SK-N-SH (cell line): Measurements from ENCODE around the gene IGF2BP3. TPM values are rescaled to one million over a fixed set of nuclear protein-coding genes. Genes with fewer than 3 reads are reported as not detected.
A peak's percentile ranks its signal among the peaks of the same experiment; 100 is the strongest.

ENCODE experiments used
- CTCF ChIA-PET: fragments of 300-600, 350-600 bp; formaldehyde crosslinking; extraction: SDS; loops from one replicate; lab custom pipeline; 2021; lab: Yijun Ruan, JAX
- POLR2A ChIA-PET: fragments of 350-600 bp; sonication (Branson Sonifier 250); formaldehyde crosslinking; extraction: SDS; loops from one replicate; lab custom pipeline; 2020; ENCODE audit warnings: antibody characterized with exemption, inconsistent platforms; lab: Yijun Ruan, JAX
- DNase-seq: peaks from one replicate; pipeline ENCODE4 v3.0.0; 2012
- H2AFZ ChIP-seq: fragments of 200-600 bp; sonication (generic); 2 replicates; pipeline ENCODE4 v1.8.1; 2016; ENCODE audit warnings: antibody characterized with exemption, mild to moderate bottlenecking, low read depth
- H3F3A ChIP-seq: fragments of 200-600 bp; sonication (generic); replicated peaks from 2 replicates; pipeline ENCODE3; 2016; ENCODE audit warnings: antibody characterized with exemption, mild to moderate bottlenecking; ENCODE audit not compliant: insufficient read depth
- H3K27ac ChIP-seq, 2 experiments: fragments of 200-500 bp in 1 of 2; fragments of 200-600 bp in 1 of 2; sonication (Bioruptor generic) in 1 of 2; sonication (generic), shearing (Covaris generic) in 1 of 2; 2 replicates each; pipeline versions ENCODE4 v1.5.1 to v1.6.1; 2014 to 2016; ENCODE audit warnings: low read depth in 2 of 2, inconsistent platforms in 1 of 2, low read length in 1 of 2, mild to moderate bottlenecking in 1 of 2, mixed read lengths in 1 of 2
- H3K27me3 ChIP-seq: fragments of 200-600 bp; sonication (generic), shearing (Covaris generic); 2 replicates; pipeline ENCODE4 v1.6.1; 2016; ENCODE audit warnings: mixed run types; ENCODE audit not compliant: insufficient read depth
- H3K36me3 ChIP-seq, 2 experiments: fragments of 200-500 bp in 1 of 2; fragments of 200-600 bp in 1 of 2; sonication (Bioruptor generic) in 1 of 2; sonication (generic) in 1 of 2; replicated peaks in 1 of 2; 2 replicates each; pipeline versions ENCODE3 to v1.5.1; 2014 to 2016; ENCODE audit warnings: low read length in 1 of 2, mild to moderate bottlenecking in 1 of 2; ENCODE audit not compliant: insufficient read depth in 2 of 2, control insufficient read depth in 1 of 2
- H3K4me1 ChIP-seq, 2 experiments: fragments of 200-500 bp in 1 of 2; fragments of 200-600 bp in 1 of 2; sonication (Bioruptor generic) in 1 of 2; sonication (generic), shearing (Covaris generic) in 1 of 2; 2 replicates each; pipeline versions ENCODE4 v1.5.1 to v1.6.1; 2014 to 2016; ENCODE audit warnings: low read depth in 1 of 2, low read length in 1 of 2, mixed run types in 1 of 2; ENCODE audit not compliant: insufficient read depth in 2 of 2, control insufficient read depth in 1 of 2
- H3K4me2 ChIP-seq: fragments of 200-600 bp; sonication (generic), shearing (Covaris generic); 2 replicates; pipeline ENCODE4 v1.6.1; 2017; ENCODE audit warnings: mixed run types
- H3K4me3 ChIP-seq, 2 experiments: fragments of 200-500 bp in 1 of 2; fragments of 200-600 bp in 1 of 2; sonication (Bioruptor generic) in 1 of 2; sonication (generic), shearing (Covaris generic) in 1 of 2; 2 replicates each; pipeline versions ENCODE4 v1.5.1 to v1.8.1; 2014 to 2016; ENCODE audit warnings: low read depth in 2 of 2, inconsistent platforms in 1 of 2, low read length in 1 of 2, mild to moderate bottlenecking in 1 of 2, mixed read lengths in 1 of 2, moderate library complexity in 1 of 2
- H3K79me2 ChIP-seq: fragments of 200-600 bp; sonication (generic); 2 replicates; pipeline ENCODE4 v1.8.1; 2017; ENCODE audit warnings: mild to moderate bottlenecking; ENCODE audit not compliant: insufficient read depth
- H3K9ac ChIP-seq: fragments of 200-600 bp; sonication (generic); 2 replicates; pipeline ENCODE4 v1.6.1; 2017; ENCODE audit warnings: mixed run types
- H3K9me2 ChIP-seq: fragments of 200-600 bp; sonication (generic); 2 replicates; pipeline ENCODE4 v1.6.1; 2017; ENCODE audit warnings: mixed run types
- H3K9me3 ChIP-seq: fragments of 200-600 bp; sonication (generic); 2 replicates; pipeline ENCODE4 v1.6.1; 2017; ENCODE audit warnings: mixed run types, mild to moderate bottlenecking, moderate library complexity
- H4K20me1 ChIP-seq: fragments of 200-600 bp; sonication (generic); 2 replicates; pipeline ENCODE4 v1.6.1; 2017; ENCODE audit warnings: mild to moderate bottlenecking, mixed run types; ENCODE audit not compliant: insufficient read depth
- CTCF ChIP-seq: fragments of 200-600 bp; sonication (generic); IDR thresholded peaks from 2 replicates; pipeline ENCODE4 v1.6.1; 2017; ENCODE audit warnings: antibody characterized with exemption, mild to moderate bottlenecking, moderate library complexity
- ELF1 ChIP-seq: IDR thresholded peaks from 2 replicates; pipeline ENCODE4 v1.4.0; 2012
- EP300 ChIP-seq, 2 experiments: IDR thresholded peaks; 2 replicates each; pipeline versions ENCODE4 v1.4.0 to v1.6.1; 2012; ENCODE audit warnings: borderline replicate concordance in 1 of 2, low read depth in 1 of 2, low read length in 1 of 2
- FOXJ3 ChIP-seq: sonication (generic); formaldehyde crosslinking; IDR thresholded peaks from 2 replicates; pipeline ENCODE4 v1.5.1; 2020; ENCODE audit warnings: mild to moderate bottlenecking, missing genetic modification reagents
- FOXM1 ChIP-seq: IDR thresholded peaks from 2 replicates; pipeline ENCODE4 v1.4.0; 2012; ENCODE audit warnings: low read depth, mild to moderate bottlenecking
- IRF3 ChIP-seq: fragments of 150-350 bp; IDR thresholded peaks from 2 replicates; pipeline ENCODE4 v1.6.1; 2016; ENCODE audit warnings: mild to moderate bottlenecking, low read depth, low read length
- JUND ChIP-seq: IDR thresholded peaks from 2 replicates; pipeline ENCODE4 v1.4.0; 2012
- MXI1 ChIP-seq: IDR thresholded peaks from 2 replicates; pipeline ENCODE4 v1.6.1; 2012; ENCODE audit warnings: mild to moderate bottlenecking, low read depth, low read length, improper control_type of control experiment
- POLR2AphosphoS5 ChIP-seq: IDR thresholded peaks from 2 replicates; pipeline ENCODE4 v1.6.1; 2012; ENCODE audit warnings: low read depth, low read length
- RAD21 ChIP-seq: IDR thresholded peaks from 2 replicates; pipeline ENCODE4 v1.6.1; 2012; ENCODE audit warnings: mild to moderate bottlenecking, low read length
- RCOR1 ChIP-seq: fragments of 150-350 bp; IDR thresholded peaks from 2 replicates; pipeline ENCODE4 v1.6.1; 2017; ENCODE audit warnings: antibody characterized with exemption, low read length
- REST ChIP-seq: IDR thresholded peaks from 2 replicates; pipeline ENCODE4 v1.6.1; 2012; ENCODE audit warnings: mild to moderate bottlenecking, low read depth, low read length, moderate library complexity
- RFX5 ChIP-seq: IDR thresholded peaks from 2 replicates; pipeline ENCODE4 v1.6.1; 2012; ENCODE audit warnings: mild to moderate bottlenecking, improper control_type of control experiment, low read length
- SIN3A ChIP-seq: IDR thresholded peaks from 2 replicates; pipeline ENCODE4 v1.6.1; 2012; ENCODE audit warnings: low read depth, mild to moderate bottlenecking, low read length, moderate library complexity, borderline replicate concordance
- TAF1 ChIP-seq: IDR thresholded peaks from 2 replicates; pipeline ENCODE4 v1.6.1; 2012; ENCODE audit warnings: low read depth, mild to moderate bottlenecking, low read length, moderate library complexity, borderline replicate concordance
- TCF12 ChIP-seq: IDR thresholded peaks from 2 replicates; pipeline ENCODE4 v1.4.0; 2012
- YY1 ChIP-seq: IDR thresholded peaks from 2 replicates; pipeline ENCODE4 v1.4.0; 2012; ENCODE audit warnings: low read depth, mild to moderate bottlenecking
- WGBS: methylation state at CpG from one replicate; pipeline ENCODE4 v1.1.6; 2017; ENCODE audit warnings: low lambda C conversion rate; 5-methylcytosine and 5-hydroxymethylcytosine counted together
- polyA plus RNA-seq, 3 experiments: library from polyadenylated mRNA; depleted of rRNA; stranded (reverse); fragments of >200 nt; gene quantifications; 2 replicates each; pipeline ENCODE4 v1.2.3, GENCODE V29; 2012
- TF ChIP-seq, protein P1 (sequence below): IDR thresholded peaks from 2 replicates; pipeline ENCODE4 v1.4.0; 2012; ENCODE audit warnings: low read depth

Gene IGF2BP3
- polyA plus RNA-seq, 1 of the 3 experiments (the other 2 are of a cell fraction): 34.4 TPM

- peaks cover 11 to 13% of the 10 kb centered on the region in 2 experiments for H3K36me3 ChIP-seq
- H3K4me3 ChIP-seq: no peak overlapping the region
- peaks cover 15% of the 10 kb centered on the region for H4K20me1 ChIP-seq
- peaks cover 66% of the 10 kb centered on the region for H3K79me2 ChIP-seq
- CTCF ChIA-PET: interaction anchor here (0.7 to 1.0 kb wide), 2 partner anchors 22 to 192 kb away, joined by 3 read pairs; no protein-coding TSS in a partner anchor
- H3K27me3 ChIP-seq: no peaks in the 10 kb centered on the region
- WGBS: 98% methylated on average over 5 of the region's 5 CpGs
- POLR2A ChIA-PET: no interaction called here
- no peak overlapping the region for H3K27ac ChIP-seq
- no peak overlapping the region for H2AFZ ChIP-seq
- no peak for DNase-seq
- peaks cover 49% of the 10 kb centered on the region for H3F3A ChIP-seq
- H3K9ac ChIP-seq: no peak overlapping the region
- TF ChIP-seq RAD21 (no peak), POLR2AphosphoS5 (no peak), FOXJ3 (CRISPR knock-in tag) (no peak), RCOR1 (no peak), RFX5 (no peak), REST (no peak), TAF1 (no peak), MXI1 (no peak), SIN3A (no peak), YY1 (no peak), TCF12 (no peak)
- TF ChIP-seq, protein P1, sequence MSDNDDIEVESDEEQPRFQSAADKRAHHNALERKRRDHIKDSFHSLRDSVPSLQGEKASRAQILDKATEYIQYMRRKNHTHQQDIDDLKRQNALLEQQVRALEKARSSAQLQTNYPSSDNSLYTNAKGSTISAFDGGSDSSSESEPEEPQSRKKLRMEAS: no peak
- peaks cover 9 to 41% of the 10 kb centered on the region in 2 experiments for H3K4me1 ChIP-seq
- no peaks in the 10 kb centered on the region for H3K9me3 ChIP-seq
- H3K9me2 ChIP-seq: no peaks in the 10 kb centered on the region
- H3K4me2 ChIP-seq: no peak overlapping the region
Observed at GRCh38 chr7:23353172-23353571, 117.1 kb downstream of the IGF2BP3 start.

- Histone ChIP-seq H3K4me1 (peaks cover 14 to 46% of the 10 kb centered on the region in 2 experiments), H2AFZ (no peak overlapping the region), H3F3A (peaks cover 49% of the 10 kb centered on the region), H3K36me3 (peaks cover 24 to 25% of the 10 kb centered on the region in 2 experiments), H3K9me2 (no peaks in the 10 kb centered on the region), H4K20me1 (peaks cover 5% of the 10 kb centered on the region), H3K79me2 (peaks cover 58% of the 10 kb centered on the region), H3K9ac (no peak overlapping the region), H3K27ac (peak overlapping the region; percentile 70 to 89), H3K4me2 (peak overlapping the region; percentile 74), H3K9me3 (no peaks in the 10 kb centered on the region), H3K4me3 (no peak overlapping the region), H3K27me3 (no peaks in the 10 kb centered on the region)
- POLR2A ChIA-PET: no interaction called here
- no peak for DNase-seq
- CTCF ChIA-PET: interaction anchor here (1.0 to 1.6 kb wide), 8 partner anchors 8 to 194 kb away, joined by 3 to 6 read pairs (median 4); no protein-coding TSS in a partner anchor
- WGBS: 96% methylated on average over 2 of the region's 2 CpGs
- TF ChIP-seq TAF1 (no peak), RAD21 (no peak), ELF1 (no peak), JUND (no peak), EP300 (IDR thresholded peaks at IDR 0.05; ENCODE audit: borderline replicate concordance in 1 of 2, low read depth in 1 of 2, low read length in 1 of 2) (no peak), FOXM1 (no peak), REST (no peak), IRF3 (no peak), CTCF (no peak)
Observed at GRCh38 chr7:23350466-23350865, 119.8 kb downstream of the IGF2BP3 start.
